ENCODE measurements around the gene TSPEAR. TPM values are rescaled to one million over a fixed set of nuclear protein-coding genes. Genes with fewer than 3 reads are reported as not detected.
A peak's percentile ranks its signal among the peaks of the same experiment; 100 is the strongest.

Gene TSPEAR
- total RNA-seq, 1 donor, result not detected

DNA sequence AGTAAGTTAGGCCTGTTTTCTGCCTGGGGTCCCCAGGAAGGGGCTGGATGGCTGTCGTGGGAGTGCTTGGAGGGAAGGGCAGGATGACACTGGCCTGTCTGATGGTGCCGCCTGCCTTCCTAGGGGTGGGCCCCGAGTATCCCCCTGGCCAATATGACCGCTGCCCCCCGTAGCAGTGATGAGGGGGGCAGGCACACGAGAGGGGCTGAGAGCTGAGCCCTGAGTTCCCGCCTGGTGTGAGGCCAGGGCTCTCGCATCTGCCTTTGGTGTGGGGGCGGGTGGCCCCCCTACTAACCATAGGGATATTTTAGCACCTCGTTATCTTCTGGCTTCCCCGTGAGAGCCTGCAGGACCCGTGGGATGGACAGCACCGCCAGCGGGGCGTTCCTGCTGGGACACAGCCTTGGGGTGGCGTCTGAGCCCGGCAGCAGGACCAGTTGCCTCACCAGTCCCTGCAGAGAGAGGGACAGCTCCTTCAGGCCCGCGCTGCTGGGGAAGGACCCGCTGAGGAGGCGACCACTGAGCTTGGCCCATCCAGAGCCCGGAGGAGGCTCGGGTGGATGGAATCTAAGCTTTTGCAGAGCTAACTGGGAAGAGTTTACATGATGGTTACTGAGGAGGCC is 181.8 kb downstream of the TSPEAR start:
- Histone ChIP-seq H3K79me2 (ENCODE audit: insufficient read depth, low read length) (no peaks in the 10 kb centered on the region), H3K4me3 (ENCODE audit: insufficient read depth, low read length) (no peak overlapping the region), H3K9me3 (ENCODE audit: low read depth, low read length) (no peaks in the 10 kb centered on the region), H3K36me3 (ENCODE audit: insufficient read depth, low read length) (no peaks in the 10 kb centered on the region), H3K4me2 (ENCODE audit: insufficient read depth, low read length) (no peak overlapping the region), H2AFZ (ENCODE audit: low read length) (no peak overlapping the region), H3K27me3 (ENCODE audit: insufficient read depth, low read length) (no peaks in the 10 kb centered on the region), H4K20me1 (ENCODE audit: insufficient read depth, low read length) (no peaks in the 10 kb centered on the region), H3K27ac (ENCODE audit: low read depth, low read length) (no peak overlapping the region), H3K4me1 (ENCODE audit: insufficient read depth, low read length) (no peaks in the 10 kb centered on the region)
- TF ChIP-seq, protein P1, sequence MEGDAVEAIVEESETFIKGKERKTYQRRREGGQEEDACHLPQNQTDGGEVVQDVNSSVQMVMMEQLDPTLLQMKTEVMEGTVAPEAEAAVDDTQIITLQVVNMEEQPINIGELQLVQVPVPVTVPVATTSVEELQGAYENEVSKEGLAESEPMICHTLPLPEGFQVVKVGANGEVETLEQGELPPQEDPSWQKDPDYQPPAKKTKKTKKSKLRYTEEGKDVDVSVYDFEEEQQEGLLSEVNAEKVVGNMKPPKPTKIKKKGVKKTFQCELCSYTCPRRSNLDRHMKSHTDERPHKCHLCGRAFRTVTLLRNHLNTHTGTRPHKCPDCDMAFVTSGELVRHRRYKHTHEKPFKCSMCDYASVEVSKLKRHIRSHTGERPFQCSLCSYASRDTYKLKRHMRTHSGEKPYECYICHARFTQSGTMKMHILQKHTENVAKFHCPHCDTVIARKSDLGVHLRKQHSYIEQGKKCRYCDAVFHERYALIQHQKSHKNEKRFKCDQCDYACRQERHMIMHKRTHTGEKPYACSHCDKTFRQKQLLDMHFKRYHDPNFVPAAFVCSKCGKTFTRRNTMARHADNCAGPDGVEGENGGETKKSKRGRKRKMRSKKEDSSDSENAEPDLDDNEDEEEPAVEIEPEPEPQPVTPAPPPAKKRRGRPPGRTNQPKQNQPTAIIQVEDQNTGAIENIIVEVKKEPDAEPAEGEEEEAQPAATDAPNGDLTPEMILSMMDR (IDR thresholded peaks at IDR 0.05; ENCODE audit: extremely low read depth, low read depth, low read length), result no peak
- DNase-seq (ENCODE audit: insufficient read length, low spot score, missing footprints), result peak; percentile 81

DNA sequence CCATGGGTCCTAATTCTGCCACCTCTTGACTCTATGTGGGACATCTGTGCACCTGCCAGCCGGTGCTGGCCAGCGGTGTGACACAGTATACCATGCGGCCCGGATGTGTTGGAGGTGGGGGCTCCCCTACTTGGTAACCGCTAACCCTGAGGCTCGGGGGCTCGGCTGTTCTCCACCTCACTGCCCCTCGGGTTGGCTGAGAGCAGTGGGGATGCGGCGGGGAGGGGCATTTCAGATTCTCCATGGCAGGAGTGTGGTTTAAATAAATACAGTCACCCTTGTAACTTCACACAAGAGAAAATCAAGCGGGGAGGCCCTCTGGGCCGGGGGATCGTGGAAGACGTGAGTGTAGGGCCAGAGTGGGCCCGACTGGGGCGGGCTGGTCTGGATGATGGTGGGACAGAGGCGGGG is 182.4 kb downstream of the TSPEAR start:
- TF ChIP-seq, protein P1 (IDR thresholded peaks at IDR 0.05; ENCODE audit: extremely low read depth, low read depth, low read length), result no peak
- H2AFZ ChIP-seq (ENCODE audit: low read length), result no peak overlapping the region
- H4K20me1 ChIP-seq (ENCODE audit: insufficient read depth, low read length), result no peaks in the 10 kb centered on the region
- peak; percentile 61 for DNase-seq (ENCODE audit: insufficient read length, low spot score, missing footprints)
- H3K4me2 ChIP-seq (ENCODE audit: insufficient read depth, low read length), result no peak overlapping the region
- H3K27ac ChIP-seq (ENCODE audit: low read depth, low read length), result no peak overlapping the region
- H3K27me3 ChIP-seq (ENCODE audit: insufficient read depth, low read length), result no peaks in the 10 kb centered on the region
- no peaks in the 10 kb centered on the region for H3K36me3 ChIP-seq (ENCODE audit: insufficient read depth, low read length)
- no peaks in the 10 kb centered on the region for H3K79me2 ChIP-seq (ENCODE audit: insufficient read depth, low read length)
- no peaks in the 10 kb centered on the region for H3K9me3 ChIP-seq (ENCODE audit: low read depth, low read length)
- no peaks in the 10 kb centered on the region for H3K4me1 ChIP-seq (ENCODE audit: insufficient read depth, low read length)
- no peak overlapping the region for H3K4me3 ChIP-seq (ENCODE audit: insufficient read depth, low read length)

DNA sequence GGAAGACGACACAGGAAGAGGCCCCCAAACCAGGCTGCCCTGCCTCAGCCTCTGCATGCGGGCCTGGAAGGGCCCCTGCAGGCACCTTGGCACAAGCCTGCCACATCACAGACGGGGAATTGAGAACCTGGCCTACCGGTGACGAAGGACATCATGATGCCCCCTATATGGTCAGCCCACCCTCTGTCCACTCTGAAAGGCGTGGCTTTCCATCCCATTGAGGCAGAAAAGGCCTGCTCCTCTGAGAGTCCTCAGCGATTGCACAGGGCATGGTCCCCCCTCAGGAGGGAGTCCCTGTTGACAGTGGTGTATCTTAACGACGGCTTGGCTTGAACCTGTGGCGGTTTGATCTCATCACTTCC is 182.8 kb downstream of the TSPEAR start:
- peak; percentile 36 for DNase-seq (ENCODE audit: insufficient read length, low spot score, missing footprints)
- Histone ChIP-seq H3K9me3 (ENCODE audit: low read depth, low read length) (no peaks in the 10 kb centered on the region), H3K4me1 (ENCODE audit: insufficient read depth, low read length) (no peaks in the 10 kb centered on the region)

DNA sequence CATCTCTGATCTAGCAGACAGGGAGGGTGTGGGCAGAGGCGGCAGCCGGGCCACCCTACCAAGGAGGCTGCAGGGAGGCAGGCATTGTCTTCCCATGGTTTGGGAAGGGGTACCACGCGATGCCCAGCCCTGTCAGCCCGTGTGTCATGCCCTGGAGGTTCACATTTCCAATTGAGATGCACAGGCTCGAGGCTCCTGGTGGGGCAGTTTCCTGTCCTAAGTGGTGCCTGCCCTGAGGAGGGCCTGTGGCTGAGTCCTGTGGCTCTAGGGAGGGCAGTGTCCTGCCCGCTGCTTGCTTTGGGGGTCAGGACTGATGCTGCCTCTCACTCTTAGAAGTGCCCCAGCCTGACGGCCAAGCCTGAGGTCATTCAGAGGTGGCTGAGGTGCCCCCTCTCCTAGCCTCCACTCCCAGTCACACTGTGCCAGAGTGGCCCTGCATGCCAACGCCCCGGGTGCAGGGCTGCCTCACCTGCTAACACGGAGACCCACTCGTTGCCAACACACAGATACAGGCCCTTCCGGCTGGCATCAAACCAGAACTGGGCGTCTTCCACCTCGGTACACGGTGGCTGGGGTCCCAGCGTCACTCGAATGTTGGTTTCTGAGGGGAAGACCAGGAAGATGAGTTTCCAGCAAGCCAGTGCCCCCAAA is 183.3 kb downstream of the TSPEAR start:
- Histone ChIP-seq H3K9me3 (ENCODE audit: low read depth, low read length) (no peaks in the 10 kb centered on the region), H3K27ac (ENCODE audit: low read depth, low read length) (no peak overlapping the region), H2AFZ (ENCODE audit: low read length) (no peak overlapping the region), H3K4me1 (ENCODE audit: insufficient read depth, low read length) (no peaks in the 10 kb centered on the region), H3K27me3 (ENCODE audit: insufficient read depth, low read length) (no peaks in the 10 kb centered on the region), H3K79me2 (ENCODE audit: insufficient read depth, low read length) (no peaks in the 10 kb centered on the region), H3K4me3 (ENCODE audit: insufficient read depth, low read length) (no peak overlapping the region), H4K20me1 (ENCODE audit: insufficient read depth, low read length) (no peaks in the 10 kb centered on the region), H3K4me2 (ENCODE audit: insufficient read depth, low read length) (no peak overlapping the region), H3K36me3 (ENCODE audit: insufficient read depth, low read length) (no peaks in the 10 kb centered on the region)
- peak; percentile 55 for DNase-seq (ENCODE audit: insufficient read length, low spot score, missing footprints)
- TF ChIP-seq, protein P1 (IDR thresholded peaks at IDR 0.05; ENCODE audit: extremely low read depth, low read depth, low read length), result no peak

More for the DNA sequence above, 182.8 kb downstream of the TSPEAR start:
- no peaks in the 10 kb centered on the region for H3K79me2 ChIP-seq (ENCODE audit: insufficient read depth, low read length)
- H3K27me3 ChIP-seq (ENCODE audit: insufficient read depth, low read length), result no peaks in the 10 kb centered on the region
- TF ChIP-seq, protein P1 (IDR thresholded peaks at IDR 0.05; ENCODE audit: extremely low read depth, low read depth, low read length), result no peak
- no peaks in the 10 kb centered on the region for H3K36me3 ChIP-seq (ENCODE audit: insufficient read depth, low read length)
- H2AFZ ChIP-seq (ENCODE audit: low read length), result no peak overlapping the region
- H3K4me3 ChIP-seq (ENCODE audit: insufficient read depth, low read length), result no peak overlapping the region
- H4K20me1 ChIP-seq (ENCODE audit: insufficient read depth, low read length), result no peaks in the 10 kb centered on the region
- no peak overlapping the region for H3K4me2 ChIP-seq (ENCODE audit: insufficient read depth, low read length)
- H3K27ac ChIP-seq (ENCODE audit: low read depth, low read length), result no peak overlapping the region

Data from osteoblast (primary cell).